GM19438 (cell line): Measurements from ENCODE around the gene CFAP221.
"Not testable (repeated sequence)": the region's sequence is repeated elsewhere in the genome, so short reads cannot be mapped to it uniquely, and the experiment has no call there.

Experiments used
- ATAC-seq: cut with Tn5 transposase; IDR thresholded peaks from one replicate; pipeline ENCODE4 v1.9.1; 2021; ENCODE audit warnings: low read depth; ENCODE audit not compliant: unreplicated experiment

Gene CFAP221

DNA sequence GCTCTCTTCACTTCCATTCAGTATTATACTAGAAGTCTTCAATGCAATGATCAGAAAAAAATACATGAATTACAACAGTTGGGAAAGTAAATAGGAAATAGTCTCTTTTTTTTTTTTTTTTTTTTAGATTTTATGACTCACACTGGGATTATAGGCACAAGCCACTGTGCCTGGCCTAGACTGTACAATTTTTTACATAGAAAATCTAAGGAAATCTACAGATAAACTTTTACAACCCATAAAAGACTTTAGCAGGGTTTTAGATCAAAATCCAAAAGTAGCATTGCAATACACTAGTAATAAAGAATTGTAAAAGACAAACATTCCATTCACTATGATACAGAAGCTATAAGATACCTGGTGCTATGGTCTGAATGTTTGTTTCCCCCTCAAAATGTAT lies 39.0 kb downstream of the CFAP221 start:
- ATAC-seq = no peak

DNA sequence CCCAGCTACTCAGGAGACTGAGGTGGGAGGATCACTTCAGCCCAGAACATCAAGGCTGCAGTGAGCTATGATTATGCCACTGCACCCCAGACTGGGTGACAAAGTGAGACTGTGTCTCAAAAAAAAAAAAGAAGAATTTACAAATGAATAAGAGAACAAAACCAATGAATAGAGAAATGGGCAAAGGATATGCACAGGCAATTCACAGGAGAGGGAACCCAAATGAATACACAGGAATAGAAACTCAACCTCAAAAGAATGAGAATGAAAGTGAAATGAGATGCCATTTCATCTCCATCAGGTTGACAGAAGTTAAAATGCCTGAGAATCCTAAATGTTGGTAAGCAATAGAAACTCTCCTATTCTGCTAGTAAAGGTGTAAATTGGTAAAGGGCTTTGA lies 40.2 kb downstream of the CFAP221 start:
- no peak for ATAC-seq

DNA sequence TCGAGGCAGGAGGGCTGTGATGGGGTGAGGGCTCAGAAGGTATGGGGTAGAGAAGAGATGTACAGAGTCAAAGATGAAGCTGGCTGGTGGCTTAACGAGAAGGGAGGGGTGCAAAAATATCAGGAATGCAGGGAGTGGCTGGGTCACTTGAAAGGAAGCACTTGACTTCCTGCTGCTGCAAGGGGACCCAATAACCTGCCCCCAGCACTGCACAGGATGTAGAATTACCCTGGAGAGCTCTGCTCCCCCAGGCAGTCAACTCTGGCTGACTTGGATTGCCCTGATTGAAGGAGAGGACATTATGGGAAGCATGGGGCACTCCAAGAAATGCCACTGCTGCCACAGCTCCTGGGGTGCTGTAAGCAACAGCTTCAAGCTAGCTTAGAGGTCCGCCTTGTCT lies 41.8 kb downstream of the CFAP221 start:
- no peak for ATAC-seq

DNA sequence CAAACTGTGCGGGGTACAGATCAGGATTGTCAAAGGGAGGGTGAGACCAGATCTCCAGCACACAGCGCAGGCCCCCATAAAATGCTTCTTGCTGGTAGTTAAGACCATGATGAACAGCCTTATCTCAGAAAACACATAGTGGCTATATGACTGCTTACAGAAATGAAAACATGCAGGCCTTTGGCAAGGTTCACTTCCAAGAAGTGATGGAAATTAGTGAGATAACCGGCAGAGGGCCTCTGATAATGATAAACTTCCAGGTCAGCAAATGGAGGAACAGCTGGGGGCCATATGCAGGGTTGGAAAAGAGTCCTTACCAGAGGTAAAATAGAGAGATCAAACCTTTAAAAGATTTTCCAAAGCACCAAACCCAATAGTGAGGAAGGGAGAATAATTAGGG lies 46.6 kb downstream of the CFAP221 start:
- no peak for ATAC-seq

DNA sequence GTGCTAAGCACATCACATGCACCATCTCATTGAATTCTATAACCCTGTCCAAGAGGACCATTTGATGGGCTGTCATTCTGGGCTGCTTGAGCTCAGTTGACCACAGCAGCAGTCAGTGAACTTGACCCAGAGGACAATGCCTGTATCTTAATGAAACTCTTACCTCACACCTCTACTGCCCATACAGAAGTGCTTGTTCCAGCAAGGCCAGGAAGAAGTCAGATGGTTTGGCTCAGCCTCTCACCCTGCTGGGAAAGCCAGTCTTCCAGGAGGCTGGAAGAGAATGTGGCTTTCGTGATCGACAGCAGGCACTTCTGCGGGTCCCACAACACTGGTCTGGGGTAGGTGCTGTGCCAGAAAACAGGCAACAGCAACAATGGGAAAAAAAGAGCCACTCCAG lies 47.3 kb downstream of the CFAP221 start:
- no peak for ATAC-seq

DNA sequence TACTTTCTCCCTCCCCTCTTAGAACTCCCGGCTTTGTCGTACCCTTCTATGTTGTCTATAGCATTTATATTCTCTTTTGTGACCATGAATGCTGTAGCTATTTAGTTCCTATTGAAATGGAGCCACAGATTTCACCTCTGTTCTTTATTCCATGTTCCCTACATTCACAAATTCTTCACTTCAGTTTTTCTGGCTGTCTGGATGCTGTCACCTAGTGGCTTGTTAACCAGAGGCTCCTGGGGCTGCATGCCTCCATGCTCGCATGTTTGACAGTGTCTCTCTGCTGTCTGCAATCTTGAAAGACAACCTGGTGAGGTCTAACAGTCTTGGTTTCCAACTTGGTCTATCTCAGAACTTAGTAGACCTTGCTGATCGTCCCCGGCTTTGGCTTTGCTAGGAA lies 48.2 kb downstream of the CFAP221 start:
- no peak for ATAC-seq

DNA sequence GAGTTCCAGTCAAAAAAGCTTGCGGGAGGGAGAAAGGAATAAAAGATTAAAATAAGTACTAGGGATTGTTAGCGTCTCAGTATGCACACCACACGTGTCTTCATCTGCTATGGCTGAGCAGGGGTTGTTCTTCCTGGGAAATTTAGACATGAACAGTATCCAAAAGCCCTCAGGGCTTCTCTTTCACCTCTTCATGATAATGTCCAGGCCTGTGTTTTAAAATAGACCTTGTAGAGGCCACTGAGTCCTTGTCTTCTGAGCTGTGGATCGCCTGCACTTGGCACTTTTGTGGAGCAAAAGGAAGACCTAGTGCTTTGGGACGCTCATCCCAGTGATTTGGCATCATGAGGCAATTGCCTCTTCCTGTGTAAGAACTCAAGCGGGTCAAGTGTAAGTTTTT lies 52.4 kb downstream of the CFAP221 start:
- ATAC-seq = no peak

DNA sequence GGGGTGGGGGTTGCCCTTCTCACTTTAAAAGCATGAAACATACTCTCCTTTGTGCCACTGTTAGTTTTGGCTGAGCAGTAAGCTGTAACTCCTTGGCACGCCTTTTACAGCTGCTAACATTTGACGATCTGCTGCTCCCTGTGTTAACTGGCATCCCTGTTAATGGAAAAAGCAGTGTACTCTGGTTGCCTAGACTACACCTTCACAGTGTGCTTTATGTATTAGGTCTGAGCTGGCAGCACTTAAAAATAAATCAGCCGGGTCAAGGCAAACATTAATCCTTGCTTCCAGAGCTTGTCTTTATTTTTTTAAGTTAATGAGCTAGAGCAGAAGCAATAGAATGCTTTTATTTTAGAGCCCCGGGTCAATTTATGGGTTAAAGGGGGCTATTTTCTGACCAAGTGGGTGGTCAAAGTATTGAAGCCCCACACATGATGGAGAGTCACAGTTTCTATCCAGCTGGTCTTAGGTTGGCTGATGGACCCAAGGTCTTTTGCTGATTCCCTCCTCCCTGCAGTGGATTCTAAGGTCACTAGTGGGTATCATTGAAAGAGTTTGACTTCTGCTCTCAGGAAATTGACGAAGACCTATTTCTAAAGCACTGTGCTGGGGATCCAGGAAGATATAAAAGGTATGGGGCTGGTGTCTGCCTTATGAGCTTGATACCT lies 54.5 kb downstream of the CFAP221 start:
- ATAC-seq = no peak

DNA sequence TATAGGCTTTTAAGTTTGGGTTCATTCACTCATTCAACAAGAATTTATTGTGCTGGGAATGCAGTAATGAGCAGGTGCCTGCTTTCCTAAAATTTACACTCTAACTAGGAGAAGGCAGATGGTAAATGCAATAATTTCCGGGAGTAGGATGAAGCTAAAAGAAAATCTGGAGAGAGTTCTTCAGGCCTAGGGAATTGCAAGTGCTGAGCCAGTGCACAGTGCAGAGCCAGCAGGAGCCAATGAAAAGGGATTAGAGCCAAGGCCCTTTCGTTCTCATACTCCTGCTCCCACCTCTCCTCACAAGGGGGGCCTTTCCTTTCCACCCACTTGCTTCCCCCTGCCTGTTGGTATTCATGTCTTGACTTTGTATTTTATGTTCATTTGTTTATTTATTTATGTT lies 55.1 kb downstream of the CFAP221 start:
- no peak for ATAC-seq

DNA sequence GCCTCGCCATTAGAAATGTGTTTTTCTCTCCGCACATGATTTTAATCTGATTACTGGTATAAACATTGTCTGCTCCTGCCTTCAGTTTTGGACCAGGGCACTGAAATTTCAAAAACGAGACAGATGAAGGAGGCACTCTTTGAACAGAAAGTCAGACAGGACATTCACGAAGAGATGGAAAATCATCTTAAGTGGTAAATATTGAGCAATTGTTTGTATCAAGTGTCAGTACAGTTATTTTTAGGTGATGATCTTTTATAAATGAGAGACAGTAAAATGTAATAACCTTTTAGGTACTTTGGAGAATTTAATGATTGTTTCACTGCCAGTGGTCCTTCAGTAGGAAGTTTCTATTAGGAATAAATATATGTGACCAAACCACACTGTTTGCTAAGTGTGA lies 60.8 kb downstream of the CFAP221 start:
- no peak for ATAC-seq

DNA sequence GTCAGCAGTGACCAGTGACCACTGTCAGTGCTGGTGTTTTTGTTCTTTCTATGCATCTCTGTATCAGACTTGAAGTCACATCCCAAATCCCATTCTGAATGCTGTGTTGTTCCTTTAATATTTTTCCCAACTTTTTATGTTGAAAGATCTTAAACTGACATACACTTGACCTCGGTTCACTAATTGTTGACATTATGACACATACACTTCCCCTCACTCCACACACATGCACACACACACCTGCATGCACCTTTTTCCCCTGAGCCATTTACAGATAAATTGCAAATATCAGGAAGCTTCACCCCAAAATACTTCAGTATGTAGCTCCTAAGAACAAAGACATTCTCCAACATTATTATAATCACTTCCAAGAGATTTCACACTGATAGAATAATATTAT lies 62.4 kb downstream of the CFAP221 start:
- ATAC-seq = no peak

DNA sequence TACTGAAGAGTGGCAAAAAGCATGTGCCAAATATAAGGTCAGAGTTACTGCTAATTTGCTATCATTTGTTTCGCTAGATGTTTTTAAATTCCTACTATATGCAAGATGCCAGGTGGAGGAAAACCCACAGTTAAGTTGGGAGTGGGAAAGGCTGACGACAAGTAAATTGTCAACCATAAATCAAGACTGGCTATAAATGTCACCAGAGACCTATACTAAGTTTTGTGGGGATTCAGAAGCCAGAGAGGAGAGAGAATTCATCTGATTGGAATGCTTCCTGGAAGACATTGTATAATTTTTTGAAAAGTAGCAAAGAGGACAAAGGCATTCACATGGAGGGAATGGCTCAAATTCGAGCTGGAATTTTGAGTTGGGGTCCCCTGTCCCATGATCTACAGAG lies 64.3 kb downstream of the CFAP221 start:
- no peak for ATAC-seq

DNA sequence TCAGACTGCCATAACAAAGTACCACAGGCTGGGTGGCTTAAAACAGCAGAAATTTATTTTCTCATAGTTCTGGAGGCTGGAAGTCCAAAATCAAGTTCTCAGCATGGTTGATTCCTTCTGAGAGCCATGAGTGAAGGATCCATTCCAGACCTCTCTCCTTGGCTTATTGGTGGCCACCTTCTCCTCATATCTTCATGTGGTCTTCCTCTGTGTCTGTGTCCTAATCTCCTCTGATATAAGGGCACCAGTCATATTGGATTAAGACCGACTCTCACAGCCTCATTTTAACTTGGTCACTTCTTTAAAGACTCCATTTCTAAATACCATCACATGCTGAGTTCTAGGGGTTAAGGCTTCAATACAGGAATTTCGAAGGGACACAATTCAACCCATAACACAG lies 65.1 kb downstream of the CFAP221 start:
- ATAC-seq = no peak

DNA sequence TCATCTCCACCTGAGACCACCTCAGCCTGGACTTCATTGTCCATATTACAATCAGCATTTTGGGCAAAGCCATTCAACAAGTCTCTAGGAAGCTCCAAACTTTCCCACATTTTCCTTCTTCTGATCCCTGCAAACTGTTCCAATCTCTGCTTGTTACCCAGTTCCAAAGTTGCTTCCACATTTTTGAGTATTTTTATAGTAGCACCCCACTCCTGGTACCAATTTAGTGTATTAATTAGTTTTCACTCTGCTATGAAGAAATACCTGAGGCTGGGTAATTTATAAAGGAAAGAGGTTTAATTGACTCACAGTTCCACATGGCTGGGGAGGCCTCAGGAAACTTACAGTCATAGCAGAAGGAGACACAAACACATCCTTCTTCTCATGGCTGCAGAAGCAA lies 69.9 kb downstream of the CFAP221 start:
- not testable (repeated sequence) for ATAC-seq

DNA sequence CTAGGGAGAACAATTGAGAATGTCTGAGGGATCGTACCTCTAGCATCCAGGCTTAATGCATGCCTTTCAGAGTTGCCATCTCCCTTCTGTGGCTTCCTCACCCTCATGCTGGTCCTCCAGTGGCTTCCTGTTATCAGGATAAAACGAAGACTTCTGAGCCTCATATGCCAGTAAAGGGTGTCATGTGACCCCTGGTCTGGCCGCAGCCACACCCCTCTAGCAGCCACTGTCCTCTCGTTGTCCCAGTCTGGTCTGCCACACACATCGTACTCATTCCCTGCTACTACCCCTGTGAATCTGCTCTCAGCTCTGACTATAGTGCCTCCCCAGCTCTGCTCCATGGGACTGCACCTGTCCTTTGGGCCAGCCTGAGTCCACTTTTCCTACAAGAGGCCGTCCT lies 72.2 kb downstream of the CFAP221 start:
- no peak for ATAC-seq

DNA sequence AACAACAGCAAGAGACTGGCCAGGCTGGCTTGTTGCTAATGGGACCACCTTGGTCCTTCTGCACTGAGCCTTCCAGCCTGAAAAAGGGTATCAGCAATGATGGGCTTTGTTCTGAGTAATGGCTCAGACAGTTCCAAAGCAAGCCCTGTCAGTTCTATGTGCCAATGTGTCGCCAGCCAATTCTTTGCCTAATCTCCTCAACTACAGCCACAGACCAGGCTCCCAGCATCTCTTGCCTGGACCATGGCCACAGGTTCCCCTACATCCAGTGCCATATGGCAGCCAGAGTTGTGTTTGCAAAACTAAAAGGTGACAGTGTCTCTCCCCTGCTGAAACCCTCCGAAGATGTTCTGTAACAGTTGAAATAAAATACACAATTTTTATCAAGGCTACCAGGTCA lies 73.2 kb downstream of the CFAP221 start:
- ATAC-seq = no peak

DNA sequence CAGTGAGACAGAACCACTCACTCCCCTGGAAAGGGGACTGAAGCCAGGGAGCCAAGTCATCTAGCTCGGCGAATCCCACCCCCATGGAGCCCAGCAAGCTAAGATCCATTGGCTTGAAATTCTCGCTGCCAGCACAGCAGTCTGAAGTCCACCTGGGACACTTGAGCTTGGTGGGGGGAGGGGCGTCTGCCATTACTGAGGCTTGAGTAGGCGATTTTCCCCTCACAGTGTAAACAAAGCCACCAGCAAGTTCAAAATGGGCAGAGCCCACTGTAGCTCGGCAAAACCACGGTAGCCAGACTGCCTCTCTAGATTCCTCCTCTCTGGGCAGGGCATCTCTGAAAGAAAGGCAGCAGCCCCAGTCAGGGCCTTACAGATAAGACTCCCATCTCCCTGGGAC lies 74.5 kb downstream of the CFAP221 start:
- not testable (repeated sequence) for ATAC-seq

DNA sequence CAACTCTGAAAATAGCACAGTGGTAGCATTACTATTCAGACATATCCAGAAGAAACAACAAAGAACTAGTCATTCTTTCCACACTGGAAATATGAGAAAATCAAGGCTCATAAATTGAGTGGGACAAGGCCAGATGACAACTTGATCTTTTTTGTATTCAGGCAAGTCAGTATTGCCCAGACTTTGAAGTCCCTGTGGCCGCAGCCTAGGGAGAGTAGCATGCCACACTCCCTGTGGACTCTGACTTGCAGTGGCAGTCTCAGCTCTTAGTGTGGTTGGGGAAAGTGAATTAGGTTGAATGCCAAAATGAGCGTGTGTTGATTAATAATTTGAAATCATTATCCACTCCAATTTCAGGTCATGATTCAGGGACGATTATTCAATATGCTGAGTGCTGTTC lies 81.0 kb downstream of the CFAP221 start:
- ATAC-seq = no peak

DNA sequence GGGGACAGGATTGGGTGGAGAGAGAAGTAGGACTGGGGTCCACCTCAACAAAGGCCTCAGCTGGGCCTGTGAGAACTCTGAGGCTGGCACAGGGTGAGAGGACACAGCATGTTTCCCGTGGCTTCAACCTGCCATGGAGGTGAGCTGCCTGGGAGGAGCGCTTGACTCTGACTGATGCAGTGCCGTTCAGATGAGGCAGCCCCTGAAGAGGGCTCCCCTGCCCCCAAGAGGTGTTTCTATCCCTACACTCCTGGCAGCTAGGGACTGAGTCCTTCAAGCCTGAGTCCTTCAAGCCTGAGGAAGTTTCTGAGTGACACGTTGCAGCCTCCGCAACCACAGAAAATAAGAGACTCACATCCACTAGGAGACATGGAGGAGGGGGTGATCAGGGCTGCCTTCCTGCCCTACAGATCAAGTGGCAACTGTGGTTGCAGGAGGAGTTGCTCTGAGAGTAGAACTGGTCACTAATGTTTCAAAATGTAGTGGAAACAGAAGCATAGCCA lies 85.1 kb downstream of the CFAP221 start:
- no peak for ATAC-seq

DNA sequence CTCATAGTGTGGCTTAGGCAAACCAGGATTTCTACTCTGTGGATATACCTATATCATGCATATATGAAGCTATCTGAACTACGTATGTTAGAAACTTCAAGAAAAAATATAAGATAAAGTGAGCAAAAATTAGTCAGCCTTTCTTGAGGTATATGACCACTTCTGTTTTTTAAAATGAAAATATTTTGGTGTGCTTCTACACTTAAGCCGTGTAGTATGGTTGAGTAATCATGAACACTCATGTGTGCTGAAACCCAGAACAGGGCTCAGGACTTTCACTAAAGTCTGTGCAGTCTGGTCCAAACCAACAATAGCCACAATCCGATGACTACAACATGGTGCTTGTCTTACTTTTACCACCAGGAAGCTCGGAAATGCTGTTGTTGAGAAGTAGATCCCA lies 85.9 kb downstream of the CFAP221 start:
- ATAC-seq = no peak

DNA sequence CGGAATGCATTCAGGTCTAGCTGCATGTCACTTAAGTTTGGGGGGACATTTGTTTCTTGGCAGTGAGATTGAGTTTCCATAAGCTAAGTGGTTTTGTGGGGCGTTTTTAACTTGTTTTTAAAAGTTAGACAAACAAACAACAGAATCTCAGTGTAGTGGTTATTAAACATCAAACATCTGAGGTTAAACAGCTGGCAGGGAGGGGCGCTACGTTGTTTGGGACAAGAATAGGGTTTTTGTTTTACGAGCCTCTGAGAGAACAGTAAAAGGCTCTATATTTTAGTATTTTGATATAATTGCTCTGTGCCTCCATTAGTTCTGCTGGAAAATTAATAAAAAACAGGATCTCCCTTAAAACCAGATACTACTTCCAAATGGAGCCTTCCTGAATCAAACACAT lies 93.1 kb downstream of the CFAP221 start:
- no peak for ATAC-seq

DNA sequence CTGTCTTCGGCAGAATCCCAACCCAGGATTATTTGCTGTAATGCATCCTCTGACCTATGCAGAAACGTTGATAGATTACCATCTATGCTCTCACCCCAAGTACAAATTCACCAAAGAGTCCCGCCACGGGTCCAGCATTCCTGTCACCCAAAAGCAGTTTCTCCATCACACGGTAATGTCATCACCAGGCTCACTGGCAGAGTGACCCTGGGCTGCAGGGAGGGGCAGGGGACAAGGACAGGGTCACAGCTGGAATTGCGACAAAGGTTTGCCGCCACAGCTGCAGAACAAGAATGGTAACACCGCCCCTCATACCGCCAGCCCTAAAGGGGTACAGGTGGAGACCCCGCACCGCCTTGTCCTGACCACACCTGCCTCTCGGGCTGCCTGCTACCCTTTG lies 94.0 kb downstream of the CFAP221 start:
- no peak for ATAC-seq
